Forelimb muscle (tissue), 1 donor: ENCODE data around the gene ACOT8. TPM values are rescaled to one million over a fixed set of nuclear protein-coding genes. Genes with fewer than 3 reads are reported as not detected.
"Not testable (repeated sequence)": the region's sequence is repeated elsewhere in the genome, so short reads cannot be mapped to it uniquely, and the experiment has no call there.

Experiments used
- DNase-seq: peaks from one replicate; pipeline ENCODE4 v3.0.0-alpha.2; 2013; ENCODE audit warnings: low read depth
- polyA plus RNA-seq: library from polyadenylated mRNA; unstranded; fragments of 120-200 nt; gene quantifications from one replicate; pipeline ENCODE4 v1.2.1, GENCODE V29; 2013; ENCODE audit not compliant: insufficient read length

Gene ACOT8
- polyA plus RNA-seq, 1 donor = 23.4 TPM

GRCh38 chr20:45887346-45887715, 30.1 kb upstream of the ACOT8 start, which contains the start of gene SPATA25:
TSS of gene SPATA25 (minus strand) at chr20:45887622. CDS start at chr20:45887590, 32 bp downstream.
- no peak for DNase-seq

- DNase-seq = no peak
Measured at GRCh38 chr20:45886590-45887345, 29.6 kb upstream of the ACOT8 start.

- no peak for DNase-seq
Measured at GRCh38 chr20:45883100-45883469, 25.9 kb upstream of the ACOT8 start.

- DNase-seq = no peak
Measured at GRCh38 chr20:45882469-45883099, 25.4 kb upstream of the ACOT8 start.

GRCh38 chr20:45880988-45881788, 24.0 kb upstream of the ACOT8 start, which contains the start of gene ZSWIM1:
TSS of gene ZSWIM1 (plus strand) at chr20:45881227. CDS start at chr20:45882593, 1,366 bp downstream.
- DNase-seq = peak; percentile 99

- DNase-seq = no peak
Measured at GRCh38 chr20:45878076-45878761, 21.0 kb upstream of the ACOT8 start.

GRCh38 chr20:45874576-45874975, 17.4 kb upstream of the ACOT8 start:
- DNase-seq = no peak

- DNase-seq = not testable (repeated sequence)
Measured at GRCh38 chr20:45874104-45874481, 16.9 kb upstream of the ACOT8 start.

GRCh38 chr20:45873409-45874103, 16.4 kb upstream of the ACOT8 start:
- DNase-seq = no peak

- no peak for DNase-seq
Measured at GRCh38 chr20:45872626-45873025, 15.4 kb upstream of the ACOT8 start.

GRCh38 chr20:45867819-45868176, 10.6 kb upstream of the ACOT8 start:
- DNase-seq = no peak

GRCh38 chr20:45867136-45867818, 10.1 kb upstream of the ACOT8 start:
- DNase-seq = no peak

GRCh38 chr20:45866454-45866853, 9.3 kb upstream of the ACOT8 start:
- DNase-seq = no peak

- DNase-seq = no peak
Measured at GRCh38 chr20:45863543-45864470, 6.6 kb upstream of the ACOT8 start.

- no peak for DNase-seq
Measured at GRCh38 chr20:45861221-45862075, 4.3 kb upstream of the ACOT8 start.

- DNase-seq = no peak
Measured at GRCh38 chr20:45860560-45861220, 3.5 kb upstream of the ACOT8 start.

GRCh38 chr20:45859916-45860315, 2.7 kb upstream of the ACOT8 start:
- no peak for DNase-seq

- DNase-seq = no peak
Measured at GRCh38 chr20:45857882-45858216, 657 bp upstream of the ACOT8 start.
